Panc1 (cell line): ENCODE results near the gene ALDH7A1. TPM values are rescaled to one million over a fixed set of nuclear protein-coding genes. Genes with fewer than 3 reads are reported as not detected.

ENCODE experiments used
- ATAC-seq: fragments of 200-7000 bp; cut with Tn5 transposase; 2 replicates; pipeline ENCODE4 v1.9.1; 2020; ENCODE audit warnings: mild to moderate bottlenecking, moderate library complexity
- BruUV-seq: library from RNA; stranded (reverse); fragments of 400-500 nt; replicated peaks from 2 replicates; lab custom pipeline; 2021; lab: Mats Ljungman, UMichigan
- CTCF ChIA-PET: fragments of 300-600 bp; sonication (Branson Sonifier 250); formaldehyde crosslinking; loops from one replicate; lab custom pipeline; 2022; ENCODE audit warnings: antibody characterized with exemption; lab: Charles Lee
- POLR2A ChIA-PET: fragments of 300-600 bp; sonication (Branson Sonifier 250); formaldehyde crosslinking; loops from one replicate; lab custom pipeline; 2022; ENCODE audit warnings: antibody characterized with exemption; lab: Charles Lee
- DNase-seq: peaks from one replicate; pipeline ENCODE4 v3.0.0-alpha.2; 2010; ENCODE audit warnings: low read depth, low spot score
- H3K27ac ChIP-seq: 2 replicates; pipeline ENCODE4 v1.5.1; 2011; ENCODE audit warnings: mild to moderate bottlenecking, low read length, inconsistent platforms
- H3K27me3 ChIP-seq: fragments of 200-500 bp; sonication (Bioruptor generic); 2 replicates; pipeline ENCODE4 v1.6.0; 2014; ENCODE audit warnings: low read length, inconsistent platforms; ENCODE audit not compliant: control insufficient read depth, insufficient read depth
- H3K36me3 ChIP-seq: fragments of 200-500 bp; sonication (Bioruptor generic); 2 replicates; pipeline ENCODE4 v1.5.1; 2014; ENCODE audit warnings: inconsistent platforms, mild to moderate bottlenecking, low read length, moderate library complexity; ENCODE audit not compliant: control insufficient read depth, insufficient read depth
- H3K4me1 ChIP-seq: 2 replicates; pipeline ENCODE4 v1.5.1; 2011; ENCODE audit warnings: inconsistent platforms, mild to moderate bottlenecking, low read length, moderate library complexity; ENCODE audit not compliant: control insufficient read depth, insufficient read depth
- H3K4me3 ChIP-seq, 2 experiments: 2 replicates each; pipeline ENCODE4 v1.5.1; 2011 to 2012; ENCODE audit warnings: low read depth in 2 of 2, low read length in 2 of 2, mild to moderate bottlenecking in 2 of 2, inconsistent platforms in 1 of 2, moderate library complexity in 1 of 2
- H3K9me3 ChIP-seq: fragments of 200-500 bp; sonication (Bioruptor generic); 2 replicates; pipeline ENCODE4 v1.5.1; 2014; ENCODE audit warnings: low read depth, mild to moderate bottlenecking, inconsistent platforms, low read length, moderate library complexity; ENCODE audit not compliant: control insufficient read depth, insufficient read depth
- POLR2AphosphoS5 ChIP-seq: IDR thresholded peaks from 2 replicates; pipeline ENCODE4 v1.6.1; 2012; ENCODE audit warnings: mild to moderate bottlenecking, low read depth, low read length, moderate library complexity
- SIN3A ChIP-seq: IDR thresholded peaks from 2 replicates; pipeline ENCODE4 v1.6.1; 2012; ENCODE audit warnings: low read depth, mild to moderate bottlenecking, low read length, moderate library complexity, borderline replicate concordance; ENCODE audit not compliant: insufficient read depth
- TCF7L2 ChIP-seq: IDR thresholded peaks from 2 replicates; pipeline ENCODE4 v1.6.1; 2011; ENCODE audit warnings: mild to moderate bottlenecking, low read depth, low read length, inconsistent platforms
- in situ Hi-C: cut with HindIII; loops from 2 replicates; pipeline ENCODE4 v1.10.0; 2016; ENCODE audit warnings: low sequenced_read_pairs, low pct_unique_long_range_greater_than_20kb
- intact Hi-C: fragments of 100-400 bp; cut with micrococcal nuclease; formaldehyde crosslinking; loops from one replicate; pipeline ENCODE4 v1.10.0; 2022; ENCODE audit not compliant: unreplicated experiment
- total RNA-seq: library from RNA; stranded (reverse); gene quantifications from one replicate; pipeline ENCODE4 v1.2.1, GENCODE V29; 2021; ENCODE audit not compliant: unreplicated experiment
- TF ChIP-seq, protein P1 (sequence below), 2 experiments: IDR thresholded peaks; 2 replicates each; pipeline ENCODE4 v1.6.1; 2011 to 2012; ENCODE audit warnings: low read depth in 2 of 2, control low read depth in 1 of 2, low read length in 1 of 2, mild to moderate bottlenecking in 1 of 2, moderate library complexity in 1 of 2; ENCODE audit not compliant: insufficient read depth in 1 of 2
- TF ChIP-seq, protein P2 (sequence below): fragments of 450-650 bp; IDR thresholded peaks from 2 replicates; pipeline ENCODE4 v1.5.1; 2017; ENCODE audit warnings: mild to moderate bottlenecking

ALDH7A1 gene
- total RNA-seq, 1 experiment from 2014 or later, result 52.9 TPM

DNA sequence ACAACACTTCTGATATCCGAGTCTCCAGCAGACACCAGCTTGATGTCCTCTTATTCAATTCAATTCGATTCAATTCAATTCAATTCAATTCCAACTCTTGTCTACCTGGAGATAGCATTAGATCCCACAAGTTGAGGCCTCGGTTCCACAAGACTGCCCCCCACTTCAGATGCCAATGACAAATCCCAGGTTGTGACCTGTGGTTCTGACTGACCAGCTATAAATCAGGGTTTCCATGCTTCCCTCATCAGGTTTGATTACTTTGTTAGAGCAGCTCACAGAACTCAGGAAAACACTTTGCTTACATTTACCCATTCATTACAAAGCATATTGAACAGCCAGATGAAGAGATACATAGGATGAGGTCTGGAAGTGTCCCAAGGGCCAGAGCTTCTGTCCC lies 82.6 kb downstream of the ALDH7A1 start:
- in situ Hi-C loops, result no loop called here
- no TSS peak for BruUV-seq

DNA sequence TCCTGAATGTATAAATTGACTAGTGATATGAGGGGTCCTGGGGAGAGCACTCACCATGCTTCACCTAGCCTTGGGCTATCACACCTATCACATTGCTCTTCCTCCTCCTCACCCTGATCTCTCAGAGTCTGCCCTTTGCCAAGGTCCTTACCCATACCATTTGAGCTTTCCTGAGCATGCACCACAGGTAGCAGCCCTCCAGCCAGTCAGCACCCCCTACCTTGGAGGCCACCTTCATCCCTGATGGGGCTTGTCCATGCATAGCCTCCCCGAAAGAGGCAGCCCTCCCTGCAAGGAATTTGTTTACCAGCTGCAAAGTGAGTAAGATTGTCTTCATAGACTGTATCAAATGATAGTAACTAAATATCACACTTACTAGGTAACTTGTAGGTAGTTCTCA lies 83.1 kb downstream of the ALDH7A1 start:
- BruUV-seq, result no TSS peak
- Histone ChIP-seq H3K36me3 (no peaks in the 10 kb centered on the region), H3K4me3 (no peak overlapping the region), H3K27me3 (no peaks in the 10 kb centered on the region), H3K4me1 (no peaks in the 10 kb centered on the region), H3K9me3 (no peaks in the 10 kb centered on the region), H3K27ac (no peak overlapping the region)
- CTCF ChIA-PET, result no interaction called here
- POLR2A ChIA-PET, result no interaction called here
- intact Hi-C loops, result no loop called here
- no peak for DNase-seq
- in situ Hi-C loops, result no loop called here
- TF ChIP-seq, protein P1, sequence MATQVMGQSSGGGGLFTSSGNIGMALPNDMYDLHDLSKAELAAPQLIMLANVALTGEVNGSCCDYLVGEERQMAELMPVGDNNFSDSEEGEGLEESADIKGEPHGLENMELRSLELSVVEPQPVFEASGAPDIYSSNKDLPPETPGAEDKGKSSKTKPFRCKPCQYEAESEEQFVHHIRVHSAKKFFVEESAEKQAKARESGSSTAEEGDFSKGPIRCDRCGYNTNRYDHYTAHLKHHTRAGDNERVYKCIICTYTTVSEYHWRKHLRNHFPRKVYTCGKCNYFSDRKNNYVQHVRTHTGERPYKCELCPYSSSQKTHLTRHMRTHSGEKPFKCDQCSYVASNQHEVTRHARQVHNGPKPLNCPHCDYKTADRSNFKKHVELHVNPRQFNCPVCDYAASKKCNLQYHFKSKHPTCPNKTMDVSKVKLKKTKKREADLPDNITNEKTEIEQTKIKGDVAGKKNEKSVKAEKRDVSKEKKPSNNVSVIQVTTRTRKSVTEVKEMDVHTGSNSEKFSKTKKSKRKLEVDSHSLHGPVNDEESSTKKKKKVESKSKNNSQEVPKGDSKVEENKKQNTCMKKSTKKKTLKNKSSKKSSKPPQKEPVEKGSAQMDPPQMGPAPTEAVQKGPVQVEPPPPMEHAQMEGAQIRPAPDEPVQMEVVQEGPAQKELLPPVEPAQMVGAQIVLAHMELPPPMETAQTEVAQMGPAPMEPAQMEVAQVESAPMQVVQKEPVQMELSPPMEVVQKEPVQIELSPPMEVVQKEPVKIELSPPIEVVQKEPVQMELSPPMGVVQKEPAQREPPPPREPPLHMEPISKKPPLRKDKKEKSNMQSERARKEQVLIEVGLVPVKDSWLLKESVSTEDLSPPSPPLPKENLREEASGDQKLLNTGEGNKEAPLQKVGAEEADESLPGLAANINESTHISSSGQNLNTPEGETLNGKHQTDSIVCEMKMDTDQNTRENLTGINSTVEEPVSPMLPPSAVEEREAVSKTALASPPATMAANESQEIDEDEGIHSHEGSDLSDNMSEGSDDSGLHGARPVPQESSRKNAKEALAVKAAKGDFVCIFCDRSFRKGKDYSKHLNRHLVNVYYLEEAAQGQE (IDR thresholded peaks at IDR 0.05; ENCODE audit: insufficient read depth in 1 of 2, low read depth in 2 of 2, low read length in 1 of 2), result no peak
- TF ChIP-seq, protein P2, sequence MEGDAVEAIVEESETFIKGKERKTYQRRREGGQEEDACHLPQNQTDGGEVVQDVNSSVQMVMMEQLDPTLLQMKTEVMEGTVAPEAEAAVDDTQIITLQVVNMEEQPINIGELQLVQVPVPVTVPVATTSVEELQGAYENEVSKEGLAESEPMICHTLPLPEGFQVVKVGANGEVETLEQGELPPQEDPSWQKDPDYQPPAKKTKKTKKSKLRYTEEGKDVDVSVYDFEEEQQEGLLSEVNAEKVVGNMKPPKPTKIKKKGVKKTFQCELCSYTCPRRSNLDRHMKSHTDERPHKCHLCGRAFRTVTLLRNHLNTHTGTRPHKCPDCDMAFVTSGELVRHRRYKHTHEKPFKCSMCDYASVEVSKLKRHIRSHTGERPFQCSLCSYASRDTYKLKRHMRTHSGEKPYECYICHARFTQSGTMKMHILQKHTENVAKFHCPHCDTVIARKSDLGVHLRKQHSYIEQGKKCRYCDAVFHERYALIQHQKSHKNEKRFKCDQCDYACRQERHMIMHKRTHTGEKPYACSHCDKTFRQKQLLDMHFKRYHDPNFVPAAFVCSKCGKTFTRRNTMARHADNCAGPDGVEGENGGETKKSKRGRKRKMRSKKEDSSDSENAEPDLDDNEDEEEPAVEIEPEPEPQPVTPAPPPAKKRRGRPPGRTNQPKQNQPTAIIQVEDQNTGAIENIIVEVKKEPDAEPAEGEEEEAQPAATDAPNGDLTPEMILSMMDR, result no peak
- TF ChIP-seq SIN3A (no peak), TCF7L2 (no peak), POLR2AphosphoS5 (no peak)
- no peak for ATAC-seq

More for the DNA sequence above, 82.6 kb downstream of the ALDH7A1 start:
- TF ChIP-seq, protein P2, result no peak
- H3K27ac ChIP-seq, result no peak overlapping the region
- ChIA-PET CTCF (no interaction called here), POLR2A (no interaction called here)
- H3K9me3 ChIP-seq, result no peaks in the 10 kb centered on the region
- DNase-seq (no peak), ATAC-seq (no peak)
- no peaks in the 10 kb centered on the region for H3K36me3 ChIP-seq
- H3K4me3 ChIP-seq, result no peak overlapping the region
- no peaks in the 10 kb centered on the region for H3K4me1 ChIP-seq
- intact Hi-C loops, result no loop called here
- no peaks in the 10 kb centered on the region for H3K27me3 ChIP-seq

DNA sequence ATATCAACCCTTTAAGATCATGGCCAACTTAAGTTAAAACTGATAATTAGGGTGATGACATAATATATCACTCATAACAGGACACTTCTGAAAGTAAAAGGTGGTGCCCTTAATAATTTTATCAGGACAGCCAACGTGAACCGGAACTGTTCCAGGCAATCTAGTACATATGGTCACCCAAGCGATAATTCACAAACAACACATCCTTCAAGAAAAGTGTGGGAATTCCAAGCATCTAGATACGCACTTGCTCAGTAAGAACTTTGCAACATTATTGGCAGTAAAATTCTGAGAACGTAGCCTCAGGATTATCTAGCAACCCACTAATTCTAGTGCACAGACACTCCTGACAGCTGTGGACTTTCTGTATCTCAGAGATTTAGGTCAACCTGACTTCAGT lies 85.7 kb downstream of the ALDH7A1 start:
- Histone ChIP-seq H3K27me3 (no peaks in the 10 kb centered on the region), H3K9me3 (no peaks in the 10 kb centered on the region), H3K36me3 (no peaks in the 10 kb centered on the region), H3K27ac (no peak overlapping the region), H3K4me1 (no peaks in the 10 kb centered on the region), H3K4me3 (no peak overlapping the region)
- intact Hi-C loops, result no loop called here
- ATAC-seq, result no peak
- TF ChIP-seq SIN3A, result no peak
- TF ChIP-seq, protein P1 (IDR thresholded peaks at IDR 0.05; ENCODE audit: insufficient read depth in 1 of 2, low read depth in 2 of 2, low read length in 1 of 2), result no peak
- no peak for TF ChIP-seq TCF7L2
- TF ChIP-seq, protein P2, result no peak
- no peak for TF ChIP-seq POLR2AphosphoS5
- DNase-seq, result no peak
- BruUV-seq, result no TSS peak
- in situ Hi-C loops, result no loop called here
- CTCF ChIA-PET, result no interaction called here
- POLR2A ChIA-PET, result no interaction called here
